A549 (cell line): ENCODE results near the gene TMEM40. TPM values are rescaled to one million over a fixed set of nuclear protein-coding genes. Genes with fewer than 3 reads are reported as not detected.

Experiments used
- ATAC-seq, 2 experiments: fragments of 200-7000 bp in 1 of 2; fragments of >200 bp in 1 of 2; cut with Nextera tagmentation in 1 of 2; cut with Tn5 transposase in 1 of 2; 3 replicates each; pipeline versions ENCODE4 v1.8.0 to v1.9.1; 2018 to 2020; ENCODE audit warnings: mild to moderate bottlenecking in 1 of 2, moderate library complexity in 1 of 2
- CTCF ChIA-PET: fragments of 300-600 bp; sonication (Branson Sonifier 250); formaldehyde crosslinking; extraction: SDS; loops from one replicate; lab custom pipeline; 2021; ENCODE audit warnings: antibody characterized with exemption, inconsistent platforms; lab: Yijun Ruan, JAX
- POLR2A ChIA-PET: fragments of 350-600 bp; formaldehyde crosslinking; extraction: SDS; loops from one replicate; lab custom pipeline; 2021; ENCODE audit warnings: antibody characterized with exemption, inconsistent platforms; lab: Yijun Ruan, JAX
- DNase-seq, 2 experiments: peaks; one replicate each; pipeline versions ENCODE4 v3.0.0 to v3.0.0-alpha.2; 2011 to 2016; ENCODE audit warnings: low read depth in 1 of 2, low spot score in 1 of 2
- FAIRE-seq: peaks from 2 replicates; lab custom pipeline; 2011; peaks lifted over from hg19 to GRCh38; lab: Jason Lieb, UNC
- H3K27ac ChIP-seq, 2 experiments: fragments of >200 bp; sonication (Bioruptor Twin); formaldehyde crosslinking; 3 replicates each; pipeline ENCODE4 v1.5.1; 2016 to 2017
- H3K4me1 ChIP-seq: fragments of >200 bp; sonication (Bioruptor Twin); formaldehyde crosslinking; 3 replicates; pipeline ENCODE4 v1.6.1; 2016
- H3K4me2 ChIP-seq: fragments of >200 bp; sonication (Bioruptor Twin); formaldehyde crosslinking; 3 replicates; pipeline ENCODE4 v1.6.1; 2016
- H3K4me3 ChIP-seq: fragments of >200 bp; sonication (Bioruptor Twin); formaldehyde crosslinking; 3 replicates; pipeline ENCODE4 v1.5.1; 2016
- H3K9me3 ChIP-seq: fragments of >200 bp; sonication (Bioruptor Twin); formaldehyde crosslinking; 3 replicates; pipeline ENCODE4 v1.6.1; 2016
- BCL3 ChIP-seq: fragments of >200 bp; sonication (Bioruptor Twin); formaldehyde crosslinking; IDR thresholded peaks from 3 replicates; pipeline ENCODE4 v1.6.1; 2016
- CBX2 ChIP-seq: fragments of 200-600 bp; sonication (generic); IDR thresholded peaks from 2 replicates; pipeline ENCODE4 v1.6.1; 2016; ENCODE audit warnings: low read depth, mild to moderate bottlenecking, borderline replicate concordance
- CEBPB ChIP-seq, 2 experiments: fragments of >200 bp in 1 of 2; sonication (Bioruptor Twin) in 1 of 2; formaldehyde crosslinking in 1 of 2; IDR thresholded peaks; 2 replicates each; pipeline ENCODE4 v1.6.1; 2012 to 2016
- EHF ChIP-seq: fragments of 250-450 bp; sonication (Bioruptor Pico); IDR thresholded peaks from 2 replicates; pipeline ENCODE4 v1.5.0; 2020; ENCODE audit warnings: mild to moderate bottlenecking
- EHMT2 ChIP-seq: fragments of 200-600 bp; sonication (generic); IDR thresholded peaks from 2 replicates; pipeline ENCODE4 v1.6.1; 2016; ENCODE audit warnings: antibody characterized with exemption, low read depth, mild to moderate bottlenecking, moderate library complexity
- ESRRA ChIP-seq: fragments of 150-350 bp; IDR thresholded peaks from 2 replicates; pipeline ENCODE4 v1.6.1; 2014; ENCODE audit warnings: mild to moderate bottlenecking, low read length, borderline replicate concordance
- FOXS1 ChIP-seq: fragments of 250-450 bp; sonication (Bioruptor Pico); IDR thresholded peaks from 2 replicates; pipeline ENCODE4 v1.5.0; 2020; ENCODE audit warnings: mild to moderate bottlenecking, moderate library complexity
- HEYL ChIP-seq: fragments of 250-450 bp; sonication (Bioruptor Pico); IDR thresholded peaks from 2 replicates; pipeline ENCODE4 v1.8.0; 2021; ENCODE audit warnings: mild to moderate bottlenecking, moderate library complexity
- HOXA7 ChIP-seq: fragments of 250-450 bp; sonication (Bioruptor Pico); IDR thresholded peaks from 2 replicates; pipeline ENCODE4 v1.5.0; 2020; ENCODE audit warnings: mild to moderate bottlenecking, moderate library complexity
- HOXB13 ChIP-seq: fragments of 250-450 bp; sonication (Bioruptor Pico); IDR thresholded peaks from 2 replicates; pipeline ENCODE4 v1.5.0; 2020; ENCODE audit warnings: low read depth, mild to moderate bottlenecking, moderate library complexity
- HOXB5 ChIP-seq: fragments of 250-450 bp; sonication (Bioruptor Pico); IDR thresholded peaks from 2 replicates; pipeline ENCODE4 v1.5.0; 2020; ENCODE audit warnings: mild to moderate bottlenecking, moderate library complexity
- KDM1A ChIP-seq: fragments of 200-600 bp; sonication (generic); IDR thresholded peaks from 2 replicates; pipeline ENCODE4 v1.6.1; 2016; ENCODE audit warnings: low read depth, mild to moderate bottlenecking
- MAFK ChIP-seq: fragments of 450-650 bp; IDR thresholded peaks from 2 replicates; pipeline ENCODE4 v1.6.1; 2014; ENCODE audit not compliant: partially characterized antibody
- MYC ChIP-seq: IDR thresholded peaks from 2 replicates; pipeline ENCODE4 v1.6.1; 2012; ENCODE audit warnings: mild to moderate bottlenecking, inconsistent platforms, low read length, improper control_type of control experiment, borderline replicate concordance
- NFE2L2 ChIP-seq: fragments of 150-350 bp; conservative IDR thresholded peaks from 2 replicates; pipeline ENCODE4 v1.6.1; 2014; ENCODE audit warnings: low read length
- NPAS2 ChIP-seq: fragments of 250-450 bp; sonication (Bioruptor Pico); IDR thresholded peaks from 2 replicates; pipeline ENCODE4 v1.8.0; 2022; ENCODE audit warnings: mild to moderate bottlenecking, moderate library complexity, borderline replicate concordance
- PHF8 ChIP-seq: fragments of 200-600 bp; sonication (generic); IDR thresholded peaks from 2 replicates; pipeline ENCODE4 v1.6.1; 2016; ENCODE audit warnings: low read depth, mild to moderate bottlenecking, antibody characterized with exemption, moderate library complexity, borderline replicate concordance
- POLR2AphosphoS2 ChIP-seq: conservative IDR thresholded peaks from 2 replicates; pipeline ENCODE4 v1.6.1; 2012; ENCODE audit warnings: low read length, improper control_type of control experiment, inconsistent platforms
- SMC3 ChIP-seq: fragments of >200 bp; sonication (Bioruptor Twin); formaldehyde crosslinking; IDR thresholded peaks from 3 replicates; pipeline ENCODE4 v1.6.1; 2018; ENCODE audit warnings: inconsistent platforms
- TP53 ChIP-seq: fragments of 250-450 bp; sonication (Bioruptor Pico); IDR thresholded peaks from 2 replicates; pipeline ENCODE4 v1.5.0; 2021; ENCODE audit warnings: mild to moderate bottlenecking, moderate library complexity
- ZNF302 ChIP-seq: fragments of 250-450 bp; sonication (Bioruptor Pico); IDR thresholded peaks from 2 replicates; pipeline ENCODE4 v1.9.0; 2021; ENCODE audit warnings: inconsistent platforms, mild to moderate bottlenecking, moderate library complexity
- WGBS: methylation state at CpG from one replicate; pipeline ENCODE4 v1.1.6; 2017; ENCODE audit errors: missing lambda C conversion rate; 5-methylcytosine and 5-hydroxymethylcytosine counted together
- polyA plus RNA-seq, 4 experiments: library from polyadenylated mRNA; depleted of rRNA in 3 of 4; stranded (reverse); fragments of >200 nt; fragmentation: RNase III in 1 of 4; extraction: RNeasy Plus Mini Kit Qiagen cat#74134 plus additional on column Dnase treatment in 1 of 4; gene quantifications; 2 replicates in 3 of 4; 3 replicates in 1 of 4; pipeline ENCODE4 v1.2.3, GENCODE V29; 2011 to 2017
- TF ChIP-seq, protein P1 (sequence below): fragments of 250-450 bp; sonication (Bioruptor Pico); IDR thresholded peaks from 2 replicates; pipeline ENCODE4 v1.5.0; 2020; ENCODE audit warnings: low read depth, mild to moderate bottlenecking, moderate library complexity
- TF ChIP-seq, protein P2 (sequence below): IDR thresholded peaks from 2 replicates; pipeline ENCODE4 v1.6.1; 2012
- TF ChIP-seq, protein P3 (sequence below): IDR thresholded peaks from 2 replicates; pipeline ENCODE4 v1.6.1; 2012; ENCODE audit warnings: low read depth, borderline replicate concordance
- TF ChIP-seq, protein P4 (sequence below): fragments of 150-350 bp; IDR thresholded peaks from 2 replicates; pipeline ENCODE4 v1.6.1; 2014; ENCODE audit warnings: low read depth, mild to moderate bottlenecking, low read length
- TF ChIP-seq, protein P5 (sequence below): fragments of 450-650 bp; IDR thresholded peaks from 2 replicates; pipeline ENCODE4 v1.6.1; 2014; ENCODE audit warnings: antibody characterized with exemption

TMEM40 gene
- polyA plus RNA-seq, 2 of the 4 experiments (the other 2 are of a cell fraction) = 0.13 to 0.18 TPM

GRCh38 chr3:12750223-12750622, 8.8 kb downstream of the TMEM40 start:
- H3K27ac ChIP-seq = peak overlapping the region; percentile 73 to 90
- ChIA-PET POLR2A (no interaction called here), CTCF (interaction anchor here (1.0 to 1.1 kb wide), 2 partner anchors 91 kb away, joined by 3 to 4 read pairs; partner anchors contain the start of gene RPL32)
- peak overlapping the region; percentile 21; the same call in 2 of the 3 replicates for H3K4me2 ChIP-seq
- no peak for FAIRE-seq
- H3K4me3 ChIP-seq = no peak overlapping the region
- peak in 1 of 2 experiments; percentile 54; a peak in 4 of 6 replicates for ATAC-seq
- peak in 1 of 2 experiments; percentile 67 for DNase-seq
- WGBS = 10% methylated on average over 3 of the region's 3 CpGs
- H3K9me3 ChIP-seq = no peaks in the 10 kb centered on the region
- TF ChIP-seq CBX2 (no peak), HOXB5 (CRISPR knock-in tag) (0 out of 2 replicates have a peak, but pooled peaks have one; percentile 62), SMC3 (no peak), FOXS1 (CRISPR knock-in tag) (0 out of 2 replicates have a peak, but pooled peaks have one; percentile 38), NFE2L2 (peak; percentile 84), NPAS2 (no peak), KDM1A (no peak), EHF (CRISPR knock-in tag) (peak; percentile 38; the same call in 1 of the 2 replicates), TP53 (no peak), HOXB13 (peak; percentile 57; the same call in 1 of the 2 replicates), MAFK (peak; percentile 95), ZNF302 (CRISPR knock-in tag) (0 out of 2 replicates have a peak, but pooled peaks have one; percentile 35)
- TF ChIP-seq, protein P1, sequence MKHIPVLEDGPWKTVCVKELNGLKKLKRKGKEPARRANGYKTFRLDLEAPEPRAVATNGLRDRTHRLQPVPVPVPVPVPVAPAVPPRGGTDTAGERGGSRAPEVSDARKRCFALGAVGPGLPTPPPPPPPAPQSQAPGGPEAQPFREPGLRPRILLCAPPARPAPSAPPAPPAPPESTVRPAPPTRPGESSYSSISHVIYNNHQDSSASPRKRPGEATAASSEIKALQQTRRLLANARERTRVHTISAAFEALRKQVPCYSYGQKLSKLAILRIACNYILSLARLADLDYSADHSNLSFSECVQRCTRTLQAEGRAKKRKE (CRISPR knock-in tag) = peak; percentile 42; the same call in 1 of the 2 replicates
- TF ChIP-seq, protein P2, sequence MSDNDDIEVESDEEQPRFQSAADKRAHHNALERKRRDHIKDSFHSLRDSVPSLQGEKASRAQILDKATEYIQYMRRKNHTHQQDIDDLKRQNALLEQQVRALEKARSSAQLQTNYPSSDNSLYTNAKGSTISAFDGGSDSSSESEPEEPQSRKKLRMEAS = peak; percentile 76
- TF ChIP-seq, protein P3, sequence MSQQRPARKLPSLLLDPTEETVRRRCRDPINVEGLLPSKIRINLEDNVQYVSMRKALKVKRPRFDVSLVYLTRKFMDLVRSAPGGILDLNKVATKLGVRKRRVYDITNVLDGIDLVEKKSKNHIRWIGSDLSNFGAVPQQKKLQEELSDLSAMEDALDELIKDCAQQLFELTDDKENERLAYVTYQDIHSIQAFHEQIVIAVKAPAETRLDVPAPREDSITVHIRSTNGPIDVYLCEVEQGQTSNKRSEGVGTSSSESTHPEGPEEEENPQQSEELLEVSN = 0 out of 2 replicates have a peak, but pooled peaks have one; percentile 40
- peaks cover 32% of the 10 kb centered on the region for H3K4me1 ChIP-seq

DNA sequence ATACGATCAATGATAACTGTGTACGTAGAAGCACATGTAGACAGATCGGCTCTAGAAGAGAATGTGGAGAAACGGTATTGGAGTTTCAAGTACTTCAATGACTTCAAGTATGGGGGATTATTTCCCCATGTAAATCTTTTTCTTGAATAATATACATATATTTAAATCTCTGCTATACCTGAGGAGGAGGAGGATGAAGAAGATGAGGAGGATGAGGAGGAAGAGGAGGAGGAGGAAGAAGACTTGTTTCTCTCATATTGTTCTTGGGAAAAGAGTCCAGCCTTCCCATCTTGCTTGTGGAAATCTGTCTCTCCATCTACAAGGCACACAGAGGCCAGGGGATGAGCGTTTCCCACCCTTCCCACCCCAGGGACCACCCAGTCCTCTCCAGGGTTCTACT, 10.6 kb downstream of the TMEM40 start:
- CTCF ChIA-PET = interaction anchor here (0.5 to 1.3 kb wide), 3 partner anchors 21 to 237 kb away, joined by 3 to 6 read pairs (median 3); no protein-coding TSS in a partner anchor
- WGBS = 88% methylated on average over 5 of the region's 5 CpGs
- Histone ChIP-seq H3K4me2 (no peak overlapping the region), H3K4me1 (peaks cover 28% of the 10 kb centered on the region), H3K4me3 (no peak overlapping the region), H3K27ac (no peak overlapping the region), H3K9me3 (no peaks in the 10 kb centered on the region)
- FAIRE-seq = no peak
- no peak for ATAC-seq
- TF ChIP-seq SMC3 (no peak), PHF8 (no peak), POLR2AphosphoS2 (no peak), TP53 (no peak), KDM1A (no peak), FOXS1 (CRISPR knock-in tag) (no peak), EHF (CRISPR knock-in tag) (no peak), EHMT2 (no peak), HEYL (no peak), HOXB13 (no peak), CEBPB (IDR thresholded peaks at IDR 0.05) (no peak), BCL3 (no peak), HOXA7 (CRISPR knock-in tag) (no peak), NPAS2 (no peak), MYC (no peak), ESRRA (no peak)
- TF ChIP-seq, protein P4, sequence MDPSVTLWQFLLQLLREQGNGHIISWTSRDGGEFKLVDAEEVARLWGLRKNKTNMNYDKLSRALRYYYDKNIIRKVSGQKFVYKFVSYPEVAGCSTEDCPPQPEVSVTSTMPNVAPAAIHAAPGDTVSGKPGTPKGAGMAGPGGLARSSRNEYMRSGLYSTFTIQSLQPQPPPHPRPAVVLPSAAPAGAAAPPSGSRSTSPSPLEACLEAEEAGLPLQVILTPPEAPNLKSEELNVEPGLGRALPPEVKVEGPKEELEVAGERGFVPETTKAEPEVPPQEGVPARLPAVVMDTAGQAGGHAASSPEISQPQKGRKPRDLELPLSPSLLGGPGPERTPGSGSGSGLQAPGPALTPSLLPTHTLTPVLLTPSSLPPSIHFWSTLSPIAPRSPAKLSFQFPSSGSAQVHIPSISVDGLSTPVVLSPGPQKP = no peak
- TF ChIP-seq, protein P3 = no peak
- TF ChIP-seq, protein P5, sequence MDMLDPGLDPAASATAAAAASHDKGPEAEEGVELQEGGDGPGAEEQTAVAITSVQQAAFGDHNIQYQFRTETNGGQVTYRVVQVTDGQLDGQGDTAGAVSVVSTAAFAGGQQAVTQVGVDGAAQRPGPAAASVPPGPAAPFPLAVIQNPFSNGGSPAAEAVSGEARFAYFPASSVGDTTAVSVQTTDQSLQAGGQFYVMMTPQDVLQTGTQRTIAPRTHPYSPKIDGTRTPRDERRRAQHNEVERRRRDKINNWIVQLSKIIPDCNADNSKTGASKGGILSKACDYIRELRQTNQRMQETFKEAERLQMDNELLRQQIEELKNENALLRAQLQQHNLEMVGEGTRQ = no peak
- POLR2A ChIA-PET = no interaction called here
- DNase-seq = no peak
